Measurements from ENCODE around the gene BRSK1. TPM values are rescaled to one million over a fixed set of nuclear protein-coding genes. Genes with fewer than 3 reads are reported as not detected.

Gene BRSK1
- polyA plus RNA-seq, 1 donor from 2014 or later: 213 TPM

DNA sequence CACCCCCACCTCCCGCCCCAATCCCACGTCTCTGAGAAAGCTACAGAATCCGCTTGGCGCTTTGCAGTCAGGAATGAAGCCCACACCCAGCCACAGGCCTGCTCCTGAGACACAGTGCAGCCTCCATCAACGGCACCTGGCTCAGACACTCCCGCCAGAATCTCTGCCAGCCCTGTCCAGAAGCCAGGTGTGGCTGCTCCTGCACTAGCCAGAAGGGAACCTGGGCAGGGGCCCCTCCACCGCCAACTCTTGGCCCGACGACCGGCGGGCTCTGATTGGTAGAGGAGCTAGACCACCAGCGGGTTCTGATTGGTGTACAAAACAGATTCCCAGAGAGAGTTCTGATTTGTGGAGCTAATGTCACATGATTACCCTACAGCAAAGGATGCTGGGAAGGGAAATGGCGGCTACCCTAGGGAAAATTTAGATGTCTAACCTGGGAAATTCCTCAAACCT lies 22.1 kb upstream of the BRSK1 start:
- H3F3A ChIP-seq (ENCODE audit: insufficient read depth, low read length, poor library complexity, severe bottlenecking): no peaks in the 10 kb centered on the region
- no peak overlapping the region for H3K4me3 ChIP-seq (ENCODE audit: low read length)
- H3K9me3 ChIP-seq (ENCODE audit: low read length): no peaks in the 10 kb centered on the region
- no peak overlapping the region for H3K9ac ChIP-seq (ENCODE audit: low read length)
- peaks cover 2% of the 10 kb centered on the region for H4K20me1 ChIP-seq (ENCODE audit: insufficient read depth)
- no peak overlapping the region for H2AFZ ChIP-seq (ENCODE audit: low read depth, low read length)
- no peak overlapping the region for H3K27ac ChIP-seq (ENCODE audit: low read length)
- no peak overlapping the region for H3K4me2 ChIP-seq (ENCODE audit: low read length)
- H3K36me3 ChIP-seq (ENCODE audit: insufficient read depth, low read length): no peaks in the 10 kb centered on the region
- TF ChIP-seq, protein P1, sequence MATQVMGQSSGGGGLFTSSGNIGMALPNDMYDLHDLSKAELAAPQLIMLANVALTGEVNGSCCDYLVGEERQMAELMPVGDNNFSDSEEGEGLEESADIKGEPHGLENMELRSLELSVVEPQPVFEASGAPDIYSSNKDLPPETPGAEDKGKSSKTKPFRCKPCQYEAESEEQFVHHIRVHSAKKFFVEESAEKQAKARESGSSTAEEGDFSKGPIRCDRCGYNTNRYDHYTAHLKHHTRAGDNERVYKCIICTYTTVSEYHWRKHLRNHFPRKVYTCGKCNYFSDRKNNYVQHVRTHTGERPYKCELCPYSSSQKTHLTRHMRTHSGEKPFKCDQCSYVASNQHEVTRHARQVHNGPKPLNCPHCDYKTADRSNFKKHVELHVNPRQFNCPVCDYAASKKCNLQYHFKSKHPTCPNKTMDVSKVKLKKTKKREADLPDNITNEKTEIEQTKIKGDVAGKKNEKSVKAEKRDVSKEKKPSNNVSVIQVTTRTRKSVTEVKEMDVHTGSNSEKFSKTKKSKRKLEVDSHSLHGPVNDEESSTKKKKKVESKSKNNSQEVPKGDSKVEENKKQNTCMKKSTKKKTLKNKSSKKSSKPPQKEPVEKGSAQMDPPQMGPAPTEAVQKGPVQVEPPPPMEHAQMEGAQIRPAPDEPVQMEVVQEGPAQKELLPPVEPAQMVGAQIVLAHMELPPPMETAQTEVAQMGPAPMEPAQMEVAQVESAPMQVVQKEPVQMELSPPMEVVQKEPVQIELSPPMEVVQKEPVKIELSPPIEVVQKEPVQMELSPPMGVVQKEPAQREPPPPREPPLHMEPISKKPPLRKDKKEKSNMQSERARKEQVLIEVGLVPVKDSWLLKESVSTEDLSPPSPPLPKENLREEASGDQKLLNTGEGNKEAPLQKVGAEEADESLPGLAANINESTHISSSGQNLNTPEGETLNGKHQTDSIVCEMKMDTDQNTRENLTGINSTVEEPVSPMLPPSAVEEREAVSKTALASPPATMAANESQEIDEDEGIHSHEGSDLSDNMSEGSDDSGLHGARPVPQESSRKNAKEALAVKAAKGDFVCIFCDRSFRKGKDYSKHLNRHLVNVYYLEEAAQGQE (IDR thresholded peaks at IDR 0.05; ENCODE audit: borderline replicate concordance): no peak
- TF ChIP-seq MXI1 (conservative IDR thresholded peaks at IDR 0.05; ENCODE audit: poor library complexity, severe bottlenecking) (no peak), SMC3 (conservative IDR thresholded peaks at IDR 0.05; ENCODE audit: poor library complexity) (no peak), TAF1 (IDR thresholded peaks at IDR 0.05; ENCODE audit: low read depth) (no peak), EZH2 (IDR thresholded peaks at IDR 0.05; ENCODE audit: borderline replicate concordance, insufficient read depth, low read length, poor library complexity, severe bottlenecking) (no peak), POLR2AphosphoS5 (IDR thresholded peaks at IDR 0.05) (no peak), EP300 (conservative IDR thresholded peaks at IDR 0.05; ENCODE audit: poor library complexity, severe bottlenecking) (no peak), RAD21 (conservative IDR thresholded peaks at IDR 0.05) (no peak)
- TF ChIP-seq, protein P2, sequence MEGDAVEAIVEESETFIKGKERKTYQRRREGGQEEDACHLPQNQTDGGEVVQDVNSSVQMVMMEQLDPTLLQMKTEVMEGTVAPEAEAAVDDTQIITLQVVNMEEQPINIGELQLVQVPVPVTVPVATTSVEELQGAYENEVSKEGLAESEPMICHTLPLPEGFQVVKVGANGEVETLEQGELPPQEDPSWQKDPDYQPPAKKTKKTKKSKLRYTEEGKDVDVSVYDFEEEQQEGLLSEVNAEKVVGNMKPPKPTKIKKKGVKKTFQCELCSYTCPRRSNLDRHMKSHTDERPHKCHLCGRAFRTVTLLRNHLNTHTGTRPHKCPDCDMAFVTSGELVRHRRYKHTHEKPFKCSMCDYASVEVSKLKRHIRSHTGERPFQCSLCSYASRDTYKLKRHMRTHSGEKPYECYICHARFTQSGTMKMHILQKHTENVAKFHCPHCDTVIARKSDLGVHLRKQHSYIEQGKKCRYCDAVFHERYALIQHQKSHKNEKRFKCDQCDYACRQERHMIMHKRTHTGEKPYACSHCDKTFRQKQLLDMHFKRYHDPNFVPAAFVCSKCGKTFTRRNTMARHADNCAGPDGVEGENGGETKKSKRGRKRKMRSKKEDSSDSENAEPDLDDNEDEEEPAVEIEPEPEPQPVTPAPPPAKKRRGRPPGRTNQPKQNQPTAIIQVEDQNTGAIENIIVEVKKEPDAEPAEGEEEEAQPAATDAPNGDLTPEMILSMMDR (IDR thresholded peaks at IDR 0.05; ENCODE audit: poor library complexity, severe bottlenecking): no peak
- H3K9me2 ChIP-seq (ENCODE audit: insufficient read depth, low read length): no peaks in the 10 kb centered on the region
- no peaks in the 10 kb centered on the region for H3K27me3 ChIP-seq (ENCODE audit: insufficient read depth, low read depth, low read length)
- peaks cover 15% of the 10 kb centered on the region for H3K79me2 ChIP-seq (replicated peaks; ENCODE audit: insufficient read depth, low read length)

DNA sequence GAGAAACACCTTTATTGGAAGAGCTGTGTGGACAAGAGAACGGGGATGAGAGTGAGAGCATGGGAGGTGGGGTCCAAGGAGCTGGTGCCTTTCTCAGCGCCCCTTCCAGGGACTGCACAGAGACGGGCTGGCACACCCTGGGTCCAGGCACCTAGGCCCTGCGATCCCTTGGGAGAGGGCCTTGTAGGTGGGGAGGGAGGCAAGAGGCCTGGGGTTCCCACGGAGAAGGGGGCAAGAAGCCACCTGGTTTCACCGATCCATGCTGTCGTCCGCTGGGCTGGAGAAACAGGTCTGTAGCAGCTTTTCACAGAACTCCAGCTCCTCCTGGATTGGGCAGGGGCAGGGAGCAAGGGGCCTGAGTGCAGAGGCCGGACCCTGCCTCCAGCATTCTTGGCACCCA lies 21.4 kb upstream of the BRSK1 start:
- Histone ChIP-seq H3K27me3 (ENCODE audit: insufficient read depth, low read depth, low read length) (no peaks in the 10 kb centered on the region), H3K27ac (ENCODE audit: low read length) (no peak overlapping the region), H3K36me3 (ENCODE audit: insufficient read depth, low read length) (no peaks in the 10 kb centered on the region), H3K9ac (ENCODE audit: low read length) (no peak overlapping the region), H3K4me3 (ENCODE audit: low read length) (no peak overlapping the region), H3K4me2 (ENCODE audit: low read length) (no peak overlapping the region), H3F3A (ENCODE audit: insufficient read depth, low read length, poor library complexity, severe bottlenecking) (no peaks in the 10 kb centered on the region), H3K9me2 (ENCODE audit: insufficient read depth, low read length) (no peaks in the 10 kb centered on the region), H3K79me2 (replicated peaks; ENCODE audit: insufficient read depth, low read length) (peaks cover 8% of the 10 kb centered on the region), H4K20me1 (ENCODE audit: insufficient read depth) (no peaks in the 10 kb centered on the region), H2AFZ (ENCODE audit: low read depth, low read length) (no peak overlapping the region), H3K9me3 (ENCODE audit: low read length) (no peaks in the 10 kb centered on the region)
- TF ChIP-seq SMC3 (conservative IDR thresholded peaks at IDR 0.05; ENCODE audit: poor library complexity): no peak
- no peak for TF ChIP-seq MXI1 (conservative IDR thresholded peaks at IDR 0.05; ENCODE audit: poor library complexity, severe bottlenecking)
- no peak for TF ChIP-seq TAF1 (IDR thresholded peaks at IDR 0.05; ENCODE audit: low read depth)
- TF ChIP-seq EP300 (conservative IDR thresholded peaks at IDR 0.05; ENCODE audit: poor library complexity, severe bottlenecking): no peak
- TF ChIP-seq, protein P2 (IDR thresholded peaks at IDR 0.05; ENCODE audit: poor library complexity, severe bottlenecking): no peak

Data from neural cell (in vitro differentiated cells).